GM18511 (cell line): Measurements from ENCODE around the gene RCAN2.
"Not testable (repeated sequence)": the region's sequence is repeated elsewhere in the genome, so short reads cannot be mapped to it uniquely, and the experiment has no call there.

Experiments used
- ATAC-seq: cut with Tn5 transposase; IDR thresholded peaks from one replicate; pipeline ENCODE4 v1.9.1; 2021; ENCODE audit warnings: mild to moderate bottlenecking, moderate library complexity; ENCODE audit not compliant: unreplicated experiment

RCAN2 gene

DNA sequence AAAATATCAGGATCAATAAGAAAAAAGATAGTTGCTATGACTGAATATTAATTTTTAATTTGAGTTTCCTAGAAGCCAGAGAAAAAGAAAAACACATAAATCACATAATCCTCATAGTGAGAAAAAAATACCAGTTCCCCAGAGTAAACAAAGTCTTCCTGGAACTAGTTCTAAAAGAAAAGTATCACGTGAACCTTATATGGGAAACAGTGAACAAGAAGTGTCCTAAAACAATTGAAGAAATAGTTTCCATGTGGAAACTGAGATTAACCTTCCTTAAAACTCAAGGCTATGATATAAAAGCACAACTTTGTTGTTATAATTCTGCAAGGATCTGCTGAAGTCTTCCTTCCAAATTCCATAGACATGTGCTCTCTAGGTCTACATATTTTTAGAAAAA, 50.6 kb downstream of the RCAN2 start:
- no peak for ATAC-seq

DNA sequence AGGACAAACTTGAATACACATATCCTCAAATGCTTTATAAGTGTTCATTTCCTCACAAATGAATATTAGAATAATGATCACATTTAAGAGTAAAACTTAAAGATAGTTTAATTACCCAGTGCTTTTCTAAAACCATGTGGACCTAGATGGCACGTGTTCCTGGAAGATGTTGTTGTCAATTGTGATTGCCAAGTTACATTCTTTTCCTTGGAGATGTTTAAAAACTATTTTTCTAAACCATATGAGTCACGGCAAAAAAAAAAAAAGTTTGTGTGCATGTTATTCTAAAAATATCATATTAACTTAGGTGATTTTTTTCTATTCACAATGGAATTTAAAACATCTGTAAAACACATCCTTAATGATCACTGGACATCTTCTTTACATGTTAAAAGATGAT, 51.1 kb downstream of the RCAN2 start:
- no peak for ATAC-seq

DNA sequence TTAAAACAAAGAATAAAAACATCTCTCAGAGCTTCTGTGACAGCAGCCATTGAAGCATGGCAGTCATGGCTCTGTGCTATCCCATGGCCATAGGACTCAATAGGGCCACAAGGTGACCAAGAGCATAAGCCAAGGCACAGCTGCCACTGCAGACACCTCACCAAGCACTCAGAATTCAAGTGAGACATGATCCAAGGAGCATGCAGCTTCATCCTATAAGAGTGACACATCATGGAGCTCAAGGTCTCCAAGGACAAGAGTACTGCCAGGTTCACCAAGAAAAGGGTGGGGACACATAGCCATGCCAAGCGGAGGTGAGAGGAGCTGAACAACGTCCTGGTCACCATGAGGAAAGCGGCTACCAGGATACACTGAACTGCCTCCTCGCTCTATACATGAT, 53.0 kb downstream of the RCAN2 start:
- no peak for ATAC-seq

DNA sequence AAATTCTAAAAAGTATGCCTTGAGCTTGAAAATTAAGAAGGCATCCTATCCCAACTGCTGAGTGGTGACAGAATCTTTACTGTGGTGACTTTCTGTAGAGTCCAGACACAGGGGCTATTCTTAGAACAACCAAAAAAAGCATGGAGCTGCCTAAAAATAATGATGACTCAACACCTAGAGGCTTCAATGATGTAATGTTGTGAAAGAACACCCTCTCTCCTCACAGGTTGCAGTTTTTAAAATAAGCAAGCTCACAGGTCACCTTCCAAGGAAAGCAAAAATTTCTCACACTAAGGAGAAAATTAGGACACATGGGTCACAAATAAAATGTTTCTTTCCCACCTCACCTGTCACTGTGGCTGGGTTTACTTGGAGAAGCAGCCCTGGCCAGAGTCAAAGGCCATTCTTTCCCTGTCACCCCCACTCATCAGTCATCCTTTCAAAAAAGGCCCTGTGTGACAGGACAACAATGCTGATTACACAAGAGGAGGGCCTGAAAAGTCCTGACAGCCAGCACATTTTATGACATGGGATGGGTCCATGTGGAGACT, 53.5 kb downstream of the RCAN2 start:
- ATAC-seq = no peak

DNA sequence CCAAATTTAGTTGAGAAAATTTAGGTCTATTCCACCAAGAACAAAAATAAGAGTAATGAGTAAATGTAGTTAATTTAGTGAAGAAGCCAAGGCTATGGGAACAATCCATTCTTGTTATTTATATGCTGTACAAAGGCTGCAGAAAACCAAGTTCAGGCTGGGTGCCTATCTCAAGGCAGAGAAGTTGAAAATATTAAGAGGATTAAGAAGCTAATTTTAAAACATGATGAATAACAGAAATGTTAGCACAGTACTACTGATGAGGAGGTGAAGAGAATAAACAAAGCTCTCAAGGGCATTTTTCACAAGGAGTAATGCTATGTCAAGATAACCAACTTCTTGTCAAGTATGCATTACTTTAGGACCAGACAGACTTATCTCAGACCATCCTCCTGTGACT, 68.6 kb downstream of the RCAN2 start:
- no peak for ATAC-seq

DNA sequence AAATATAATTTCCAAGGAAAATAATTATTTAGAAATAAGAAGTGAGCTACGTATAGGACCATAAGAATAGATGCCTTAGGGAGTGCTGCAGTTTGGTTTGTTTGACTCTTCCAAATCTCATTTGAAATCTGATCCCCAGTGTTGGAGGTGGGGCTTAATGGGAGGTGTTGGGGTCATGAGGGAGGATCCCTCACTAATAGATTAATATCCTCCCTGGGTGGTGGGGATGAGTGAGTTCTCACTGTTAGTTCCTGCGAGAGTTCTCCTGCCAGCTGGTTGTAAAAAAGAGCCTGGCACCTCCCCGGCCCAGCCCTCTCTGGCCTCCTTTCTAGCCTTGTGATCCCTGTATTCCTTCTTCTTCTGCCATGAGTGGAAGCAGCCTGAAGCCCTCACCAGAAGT, 69.3 kb downstream of the RCAN2 start:
- ATAC-seq = no peak

DNA sequence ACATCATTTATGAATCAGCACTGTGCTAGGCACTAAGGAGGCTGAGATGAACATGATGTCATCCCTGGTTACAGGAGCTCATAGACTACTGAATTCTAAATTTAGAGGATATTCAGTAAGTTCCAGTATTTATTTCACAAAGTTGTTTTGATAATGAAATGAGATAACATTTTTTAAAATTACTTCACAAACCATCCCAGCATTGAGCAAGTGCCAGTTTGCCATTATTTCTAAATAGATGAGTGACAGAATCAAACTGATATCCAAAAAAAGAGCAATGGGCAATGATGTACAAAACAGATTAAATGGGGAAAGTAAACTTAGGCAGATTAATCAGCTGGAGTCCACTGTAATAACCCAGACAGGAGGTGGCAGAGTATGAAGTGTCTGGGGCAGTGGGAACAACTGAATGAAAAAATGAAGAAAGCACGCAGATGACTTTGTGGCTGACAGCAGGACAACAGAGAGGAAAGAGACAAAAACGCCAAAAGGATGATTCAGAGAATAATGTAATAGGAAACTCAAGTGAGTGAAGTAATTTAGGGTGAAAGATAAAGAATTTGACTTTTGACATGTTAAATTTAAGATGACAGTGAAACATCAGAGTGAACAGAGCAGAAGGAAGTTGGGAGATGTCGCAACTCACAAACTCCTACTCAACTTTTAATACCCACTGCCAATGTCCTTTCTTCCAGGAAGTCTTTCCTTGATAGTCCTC, 70.2 kb downstream of the RCAN2 start:
- no peak for ATAC-seq

DNA sequence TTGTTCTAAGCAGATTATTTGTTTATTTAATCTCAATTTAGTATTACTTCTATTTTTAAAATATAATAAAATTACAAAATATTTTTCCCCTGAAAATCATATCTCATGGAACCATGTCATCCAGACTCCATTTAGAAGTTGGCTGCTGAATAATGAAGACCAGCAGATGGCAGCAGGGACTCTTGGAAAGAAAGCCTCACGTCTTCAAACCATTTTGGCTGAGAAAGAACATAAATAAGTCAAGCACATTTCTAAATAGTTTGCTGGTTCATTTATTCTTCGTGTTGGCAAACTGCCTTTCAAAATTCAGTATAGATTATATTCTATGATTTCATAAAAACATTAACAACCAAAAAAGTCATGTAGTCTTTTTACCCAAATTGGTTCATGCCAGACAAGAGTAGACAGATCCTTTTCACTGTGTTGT, 71.7 kb downstream of the RCAN2 start:
- peak; percentile 54 for ATAC-seq

DNA sequence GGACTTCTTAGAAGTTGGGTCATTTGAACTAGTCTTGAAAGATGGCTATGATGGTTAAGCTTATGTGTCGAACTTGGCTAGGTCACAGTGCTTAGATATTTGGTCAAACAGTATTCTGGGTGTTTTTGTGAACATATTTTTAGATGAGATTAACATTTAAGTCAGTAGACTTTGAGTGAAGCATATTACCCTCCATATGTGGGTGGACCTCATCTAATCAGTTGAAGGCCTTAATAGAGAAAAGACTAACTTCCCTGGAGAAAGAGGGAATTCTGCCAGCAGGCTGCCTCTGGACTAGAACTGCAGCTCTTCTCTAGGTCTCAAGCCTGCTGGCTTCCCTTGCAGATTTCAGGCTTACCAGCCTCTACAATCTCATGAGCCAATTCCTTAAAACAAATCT, 76.9 kb downstream of the RCAN2 start:
- ATAC-seq = no peak

DNA sequence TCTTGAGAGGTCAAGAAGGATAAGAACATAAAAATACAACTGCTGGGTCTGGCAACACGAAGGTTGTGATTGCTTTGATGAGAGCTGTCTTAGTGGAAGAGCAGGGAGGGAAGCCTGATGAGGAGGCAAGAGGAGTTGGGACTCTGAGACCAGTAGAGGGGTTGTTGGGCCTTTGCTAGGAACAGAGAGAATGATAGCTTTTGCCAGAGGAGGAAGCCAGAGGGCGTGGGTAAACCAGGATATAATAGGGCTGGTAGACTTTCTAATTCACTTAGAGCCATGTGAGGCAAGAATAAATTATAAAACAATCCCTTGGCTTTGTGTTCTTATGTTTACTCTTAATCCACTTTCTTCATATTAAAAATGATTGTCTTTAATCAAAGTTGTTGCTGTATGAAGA, 78.6 kb downstream of the RCAN2 start:
- ATAC-seq = no peak

DNA sequence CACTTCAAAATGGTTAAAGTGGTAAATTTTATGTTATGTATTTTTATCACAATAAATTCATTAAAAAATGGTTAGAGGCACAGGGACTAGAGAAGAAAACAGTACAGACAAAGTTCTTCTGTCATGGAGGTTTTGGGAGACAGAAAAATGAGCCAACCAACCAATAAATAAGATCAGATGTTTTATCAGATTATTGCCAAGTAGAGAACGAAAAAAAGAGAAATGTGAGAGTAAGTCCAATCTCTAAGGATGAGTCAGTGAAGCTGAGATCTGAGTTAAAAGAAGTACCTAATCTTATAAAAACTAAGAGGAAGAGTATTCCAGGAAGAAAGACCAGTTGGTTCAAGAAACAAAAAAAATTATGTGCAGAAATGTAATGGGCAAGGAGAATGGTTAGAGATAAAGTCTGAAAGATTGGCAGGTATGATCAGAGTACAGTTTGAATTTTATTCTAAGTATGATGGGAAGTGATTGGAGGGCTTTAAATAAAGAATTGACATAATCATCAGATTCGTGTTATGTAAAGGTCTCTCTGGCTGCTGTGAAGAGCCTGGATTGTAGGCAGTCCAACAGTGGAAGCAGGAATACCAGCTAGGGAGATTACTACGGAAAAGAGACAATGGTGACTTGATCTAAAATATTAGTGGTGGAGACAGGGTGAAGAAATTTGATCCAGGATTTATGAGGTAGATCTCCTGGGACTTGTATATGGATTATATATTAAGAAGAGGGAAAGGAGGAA, 79.6 kb downstream of the RCAN2 start:
- no peak for ATAC-seq

DNA sequence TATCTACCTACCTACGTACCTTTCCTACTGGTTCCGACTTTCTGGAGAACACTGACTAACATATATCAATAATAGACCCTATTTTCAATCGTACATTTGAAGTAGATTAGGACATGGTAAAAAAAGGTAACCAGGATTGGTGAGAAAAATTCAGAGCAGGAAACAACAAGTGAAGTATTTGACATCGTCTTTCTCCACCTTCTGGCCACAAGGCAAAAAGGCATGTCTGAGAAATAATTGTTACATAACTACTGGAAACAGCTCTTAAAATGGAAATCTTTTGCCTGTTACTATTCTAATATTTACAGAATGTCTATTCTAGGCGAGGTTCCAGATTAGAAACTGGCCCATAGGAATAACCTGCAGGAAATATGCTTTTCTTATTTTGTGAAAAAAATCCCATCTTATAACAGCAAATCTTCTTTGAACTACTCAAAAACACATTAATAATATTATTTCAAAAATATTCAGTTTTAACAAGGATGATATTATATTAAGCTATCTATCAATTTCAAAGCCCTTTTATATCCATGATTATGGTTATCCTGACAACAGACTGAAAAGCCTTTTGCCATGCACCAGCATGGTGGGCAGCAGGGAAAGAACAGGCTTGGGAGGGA, 80.8 kb downstream of the RCAN2 start:
- peak; percentile 62 for ATAC-seq

DNA sequence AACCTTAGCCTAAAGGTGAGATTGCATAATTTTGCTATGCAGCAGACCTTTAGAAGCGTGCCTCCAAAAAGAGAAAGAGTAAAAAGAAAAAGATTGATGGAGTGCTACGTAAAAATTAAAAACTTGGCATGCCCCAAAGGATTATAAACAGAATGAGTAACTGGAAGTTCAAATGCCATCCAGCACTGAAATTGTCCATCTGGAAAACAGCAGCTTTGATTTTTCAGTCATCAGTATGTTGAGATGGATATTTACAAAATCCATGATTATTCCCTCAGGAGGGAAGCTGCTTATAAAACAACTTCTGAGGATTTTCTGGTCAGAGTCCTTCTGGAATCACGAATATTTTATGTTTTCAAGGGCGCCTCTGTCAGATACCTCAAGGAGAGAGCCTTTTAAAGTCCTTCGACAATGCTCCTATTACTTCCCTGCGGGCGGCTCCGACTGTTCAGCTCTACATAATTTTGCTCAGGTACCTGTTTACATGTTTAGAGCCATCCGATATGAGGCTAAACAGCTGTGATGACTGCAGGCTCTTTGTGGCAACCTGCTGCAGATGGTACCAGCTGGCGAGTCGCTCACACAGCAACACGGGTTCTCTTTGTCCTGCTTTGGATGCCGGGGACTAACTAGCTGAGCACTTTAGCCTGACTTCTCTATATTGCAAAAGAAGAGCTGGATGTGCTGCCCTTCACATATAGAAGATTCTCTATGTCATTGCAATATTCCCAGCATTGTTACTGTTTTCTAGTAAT, 83.3 kb downstream of the RCAN2 start:
- ATAC-seq = no peak

DNA sequence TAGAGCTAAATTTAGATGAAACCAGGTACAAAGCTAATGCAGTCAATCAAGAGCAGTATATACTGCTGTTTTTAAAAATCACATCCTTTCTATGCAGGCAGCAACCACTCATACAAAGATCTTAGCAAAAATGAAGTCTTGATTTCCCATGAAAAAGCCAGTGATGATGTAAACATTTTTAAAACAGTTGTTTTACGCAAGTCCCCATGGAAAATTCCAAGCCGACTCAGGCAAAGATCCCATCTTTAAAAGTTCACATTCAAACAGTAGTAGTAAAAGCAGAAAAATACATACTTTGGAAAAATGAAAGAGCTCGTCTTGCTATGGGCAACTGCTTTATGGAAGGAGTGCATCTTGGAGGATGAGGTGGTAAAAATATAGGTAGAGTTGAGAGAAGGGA, 84.0 kb downstream of the RCAN2 start:
- no peak for ATAC-seq

DNA sequence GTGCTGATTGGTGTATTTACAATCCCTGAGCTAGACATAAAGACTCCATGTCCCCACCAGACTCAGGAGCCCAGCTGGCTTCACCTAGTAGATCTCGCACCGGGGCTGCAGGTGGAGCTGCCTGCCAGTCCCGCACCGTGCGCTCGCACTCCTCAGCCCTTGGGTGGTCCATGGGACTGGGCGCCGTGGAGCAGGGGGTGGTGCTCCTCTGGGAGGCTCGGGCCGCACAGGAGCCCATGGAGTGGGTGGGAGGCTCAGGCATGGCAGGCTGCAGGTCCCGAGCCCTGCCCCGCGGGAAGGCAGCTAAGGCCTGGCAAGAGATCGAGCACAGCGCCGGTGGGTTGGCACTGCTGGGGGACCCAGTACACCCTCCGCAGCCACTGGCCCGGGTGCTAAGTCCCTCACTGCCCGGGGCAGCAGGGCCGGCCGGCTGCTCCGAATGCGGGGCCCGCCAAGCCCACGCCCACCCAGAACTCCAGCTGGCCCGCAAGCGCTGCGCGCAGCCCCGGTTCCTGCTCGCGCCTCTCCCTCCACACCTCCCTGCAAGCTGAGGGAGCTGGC, 85.5 kb downstream of the RCAN2 start:
- not testable (repeated sequence) for ATAC-seq

DNA sequence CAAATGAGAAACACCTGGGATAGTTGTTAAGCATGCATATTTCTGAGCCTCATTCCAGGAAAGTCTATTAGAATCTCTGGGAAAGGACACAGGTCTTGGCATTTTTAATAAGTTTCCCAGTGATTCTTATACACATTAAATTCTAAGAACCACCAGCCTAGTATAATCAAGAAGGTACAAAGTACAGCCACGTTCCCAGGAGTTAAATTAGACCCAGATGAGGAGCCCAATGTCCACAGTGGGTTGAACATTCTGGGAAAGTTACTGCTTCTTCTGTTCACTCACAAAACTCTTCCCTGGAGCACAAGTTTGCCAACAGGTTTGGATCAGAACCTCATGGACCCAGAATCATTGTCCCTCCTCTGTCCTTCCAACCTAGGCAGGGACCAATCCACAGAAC, 90.4 kb downstream of the RCAN2 start:
- ATAC-seq = no peak

DNA sequence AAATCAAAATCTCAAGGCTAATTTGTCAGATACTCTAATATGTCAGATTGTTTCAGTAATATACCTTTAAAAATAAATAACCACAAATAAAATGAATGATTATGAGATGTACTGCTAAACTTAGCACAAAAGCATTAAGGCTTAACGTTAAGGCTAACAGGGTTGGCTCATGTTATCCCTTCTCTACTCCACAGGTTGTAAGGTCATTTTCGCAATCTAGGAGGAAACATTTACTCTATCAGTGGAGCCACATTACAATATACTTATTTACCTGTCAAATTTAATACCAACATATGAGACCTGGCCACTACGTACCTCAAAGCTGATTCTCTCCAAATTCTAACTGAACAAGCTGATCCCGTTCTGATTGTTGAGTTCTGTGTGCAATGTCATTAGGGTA, 95.7 kb downstream of the RCAN2 start:
- ATAC-seq = no peak

DNA sequence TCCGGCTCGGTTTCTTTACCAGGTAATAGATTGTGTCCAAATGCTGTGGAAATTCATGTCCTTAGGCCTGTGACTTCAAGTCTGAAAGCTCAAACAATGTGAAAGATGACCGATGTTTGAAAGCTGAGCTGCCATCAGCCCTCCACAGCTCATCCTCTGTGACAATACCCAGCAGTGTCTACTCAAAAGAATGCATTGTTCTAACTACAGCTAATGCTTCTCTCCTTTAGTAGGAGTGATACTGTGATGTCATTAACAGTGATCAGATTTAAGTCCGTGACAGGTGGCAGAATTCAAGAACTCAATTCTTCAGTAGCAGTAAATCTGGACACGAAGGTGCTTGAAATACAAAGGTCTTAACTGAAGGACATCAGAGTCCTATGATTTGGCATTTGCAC, 97.3 kb downstream of the RCAN2 start:
- no peak for ATAC-seq

DNA sequence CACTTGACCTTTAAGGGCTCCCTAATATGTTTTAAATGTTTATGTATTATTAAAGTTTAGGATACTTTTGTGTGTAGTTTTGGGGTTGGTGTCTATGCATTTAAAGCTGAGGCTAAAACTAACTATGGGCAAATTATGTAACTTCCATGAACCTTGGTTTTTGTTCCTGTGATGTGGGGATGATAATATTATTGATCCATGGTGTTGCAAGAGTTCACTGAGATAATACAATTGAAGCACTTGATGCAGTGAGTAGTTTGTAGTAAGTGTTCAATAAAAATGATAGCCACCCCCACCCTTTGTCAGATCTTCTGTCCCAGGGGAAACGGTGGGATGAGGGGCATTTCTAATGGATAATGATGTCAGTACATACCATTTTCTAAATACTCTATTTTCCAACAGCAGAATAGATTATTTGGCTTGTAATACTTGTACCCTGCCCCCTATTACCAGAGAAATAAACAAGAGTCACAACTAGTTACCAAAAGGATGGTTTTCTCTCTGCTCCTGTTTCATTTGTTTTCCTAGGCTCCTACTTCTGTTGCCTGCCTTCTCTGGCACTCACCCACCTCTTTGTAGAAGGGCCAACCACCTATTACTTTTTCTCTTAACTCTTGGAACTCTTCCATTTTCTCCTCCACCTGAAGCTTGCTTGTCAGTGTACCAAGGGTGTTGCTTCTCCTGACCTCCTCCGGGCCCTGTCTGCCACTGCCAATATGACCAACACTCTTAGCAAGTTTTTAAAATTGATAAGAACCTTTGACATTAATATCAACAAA, 97.9 kb downstream of the RCAN2 start:
- no peak for ATAC-seq

DNA sequence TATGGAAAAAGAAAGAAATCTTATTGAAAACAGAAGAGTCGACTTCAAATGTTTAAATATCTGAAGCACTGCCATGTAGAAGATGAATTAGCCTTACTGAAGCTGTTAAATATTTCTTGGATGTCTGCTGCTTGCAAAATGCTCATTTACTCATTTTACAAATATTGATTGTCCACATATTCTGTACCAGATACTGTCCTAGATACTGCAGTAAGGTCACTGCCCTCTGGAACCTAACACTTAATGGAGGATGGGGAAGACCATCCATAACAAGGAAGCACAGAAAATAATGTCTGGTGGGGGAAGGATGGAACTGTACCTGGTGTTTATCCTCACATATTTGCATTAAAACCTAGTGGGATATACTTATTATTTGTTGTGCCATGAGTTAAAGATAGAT, 99.0 kb downstream of the RCAN2 start:
- no peak for ATAC-seq
